ENCODE data around the gene IRF7. TPM values are rescaled to one million over a fixed set of nuclear protein-coding genes. Genes with fewer than 3 reads are reported as not detected.
"Not testable (repeated sequence)": the region's sequence is repeated elsewhere in the genome, so short reads cannot be mapped to it uniquely, and the experiment has no call there.

IRF7 gene
- total RNA-seq, 1 experiment from 2014 or later = 15.2 TPM

- ChIA-PET POLR2A (no interaction called here), RAD21 (ENCODE audit: low non-redundant PET in 1 of 2, low total read pairs in 2 of 2, uncharacterized antibody in 2 of 2, unreplicated experiment in 2 of 2) (no interaction called here), CTCF (no interaction called here)
- Histone ChIP-seq H2AFZ (ENCODE audit: low read depth, low read length, poor library complexity, severe bottlenecking) (no peak overlapping the region), H3K9me3 (ENCODE audit: control insufficient read depth in 1 of 2, insufficient read depth in 1 of 2, low read depth in 1 of 2, low read length in 2 of 2) (no peaks in the 10 kb centered on the region), H3K79me2 (ENCODE audit: insufficient read depth, low read length) (no peaks in the 10 kb centered on the region), H3K4me2 (ENCODE audit: low read length) (no peak overlapping the region), H3K4me3 (replicated peaks in 1 of 2; ENCODE audit: low read depth in 1 of 2, low read length in 2 of 2) (no peak overlapping the region), H3K27ac (ENCODE audit: low read depth, low read length) (no peak overlapping the region), H3K9ac (ENCODE audit: low read length) (no peak overlapping the region), H3K36me3 (ENCODE audit: control insufficient read depth in 1 of 2, insufficient read depth in 2 of 2, low read length in 2 of 2) (peaks cover 0 to 2% of the 10 kb centered on the region in 2 experiments; a peak in 1 of 4 replicates), H3K9me2 (ENCODE audit: insufficient read depth) (no peaks in the 10 kb centered on the region), H3K4me1 (ENCODE audit: control insufficient read depth in 1 of 2, insufficient read depth in 2 of 2, low read length in 2 of 2) (no peaks in the 10 kb centered on the region), H4K20me1 (ENCODE audit: insufficient read depth) (no peaks in the 10 kb centered on the region), H3K27me3 (ENCODE audit: insufficient read depth, low read length) (no peaks in the 10 kb centered on the region)
- intact Hi-C loops (cut with micrococcal nuclease) = no loop called here
- no TSS peak for BruUV-seq (replicated peaks)
- ATAC-seq (no peak), DNase-seq (ENCODE audit: low read depth, low spot score) (no peak)
- TF ChIP-seq ZFX (IDR thresholded peaks at IDR 0.05) (no peak), YY1 (IDR thresholded peaks at IDR 0.05; ENCODE audit: extremely low read depth, insufficient replicate concordance, low read depth, low read length) (no peak), ELF1 (IDR thresholded peaks at IDR 0.05; ENCODE audit: borderline replicate concordance, low read depth) (no peak), JUND (IDR thresholded peaks at IDR 0.05) (no peak), ATF3 (IDR thresholded peaks at IDR 0.05) (no peak), CBX3 (IDR thresholded peaks at IDR 0.05; ENCODE audit: low read depth) (no peak), MAX (IDR thresholded peaks at IDR 0.05) (no peak), FOSL1 (IDR thresholded peaks at IDR 0.05; ENCODE audit: low read depth) (no peak), RAD21 (IDR thresholded peaks at IDR 0.05; ENCODE audit: low read depth) (no peak)
These were observed 39.4 kb upstream of the IRF7 start for GRCh38 chr11:655036-655726.

GRCh38 chr11:654444-654843 is 38.7 kb upstream of the IRF7 start:
- H3K4me2 ChIP-seq (ENCODE audit: low read length); H3K36me3 ChIP-seq (ENCODE audit: control insufficient read depth in 1 of 2, insufficient read depth in 2 of 2, low read length in 2 of 2); H3K79me2 ChIP-seq (ENCODE audit: insufficient read depth, low read length); CTCF ChIA-PET; intact Hi-C loops (cut with micrococcal nuclease); H3K9me3 ChIP-seq (ENCODE audit: control insufficient read depth in 1 of 2, insufficient read depth in 1 of 2, low read depth in 1 of 2, low read length in 2 of 2); H3K9me2 ChIP-seq (ENCODE audit: insufficient read depth); H3K4me1 ChIP-seq (ENCODE audit: control insufficient read depth in 1 of 2, insufficient read depth in 2 of 2, low read length in 2 of 2); DNase-seq (ENCODE audit: low read depth, low spot score); BruUV-seq (replicated peaks); ATAC-seq; H2AFZ ChIP-seq (ENCODE audit: low read depth, low read length, poor library complexity, severe bottlenecking); H4K20me1 ChIP-seq (ENCODE audit: insufficient read depth); H3K27me3 ChIP-seq (ENCODE audit: insufficient read depth, low read length); H3K4me3 ChIP-seq (replicated peaks in 1 of 2; ENCODE audit: low read depth in 1 of 2, low read length in 2 of 2); RAD21 ChIA-PET (ENCODE audit: low non-redundant PET in 1 of 2, low total read pairs in 2 of 2, uncharacterized antibody in 2 of 2, unreplicated experiment in 2 of 2); H3K27ac ChIP-seq (ENCODE audit: low read depth, low read length); H3K9ac ChIP-seq (ENCODE audit: low read length); POLR2A ChIA-PET: not testable (repeated sequence)
